Breast epithelium (tissue), 4 donors: ENCODE data around the gene STK4. TPM values are rescaled to one million over a fixed set of nuclear protein-coding genes. Genes with fewer than 3 reads are reported as not detected.

Experiments
- DNase-seq, 2 donors: peaks; one replicate each; pipeline ENCODE4 v3.0.0-alpha.2; 2019; ENCODE audit warnings: low spot score in 2 of 2
- H3K27ac ChIP-seq, 2 donors: fragments of 200-600 bp; sonication (generic) in 1 of 2; one replicate each; pipeline ENCODE4 v1.5.1; 2016 to 2019; ENCODE audit warnings: mild to moderate bottlenecking in 1 of 2
- H3K27me3 ChIP-seq, 2 donors: fragments of 200-600 bp; sonication (generic) in 1 of 2; one replicate each; pipeline versions ENCODE4 v1.5.1 to v1.6.0; 2017 to 2019; ENCODE audit warnings: control low read depth in 1 of 2, mild to moderate bottlenecking in 1 of 2
- H3K36me3 ChIP-seq: fragments of 200-600 bp; one replicate; pipeline ENCODE4 v1.5.1; 2019
- H3K4me1 ChIP-seq, 2 donors: fragments of 200-600 bp; sonication (generic); one replicate each; pipeline ENCODE4 v1.5.1; 2016 to 2019; ENCODE audit warnings: control low read depth in 1 of 2
- H3K4me3 ChIP-seq, 3 donors: fragments of 200-600 bp; sonication (generic); 1 replicate in 2 of 3; 2 replicates in 1 of 3; pipeline ENCODE4 v1.5.1; 2016 to 2019; ENCODE audit warnings: mild to moderate bottlenecking in 3 of 3, moderate library complexity in 2 of 3
- H3K9me3 ChIP-seq, 2 donors: fragments of 200-600 bp; sonication (generic) in 1 of 2; one replicate each; pipeline ENCODE4 v1.5.1; 2016 to 2019; ENCODE audit warnings: control low read depth in 1 of 2
- POLR2A ChIP-seq: fragments of 450-650 bp; IDR thresholded peaks from one replicate; pipeline ENCODE4 v1.6.1; 2016; ENCODE audit warnings: antibody characterized with exemption, mild to moderate bottlenecking, moderate library complexity
- POLR2AphosphoS5 ChIP-seq, 3 donors: sonication (generic); formaldehyde crosslinking; IDR thresholded peaks; one replicate each; pipeline ENCODE4 v1.6.1; 2017; ENCODE audit warnings: antibody characterized with exemption in 3 of 3
- intact Hi-C: fragments of 100-400 bp; cut with DNase I; formaldehyde crosslinking; loops from one replicate; pipeline ENCODE4 v1.15.1; 2023; ENCODE audit warnings: low total_unique reads
- total RNA-seq, 3 donors: library from RNA; depleted of rRNA; stranded (reverse); fragments of >200 nt; gene quantifications; one replicate each; pipeline ENCODE4 v1.1.0, GENCODE V29; 2016
- TF ChIP-seq, protein P1 (sequence below), 3 donors: fragments of 450-650 bp; IDR thresholded peaks; one replicate each; pipeline ENCODE4 v1.5.1; 2016 to 2017; ENCODE audit warnings: antibody characterized with exemption in 3 of 3, mild to moderate bottlenecking in 3 of 3, moderate library complexity in 3 of 3

STK4 gene
- total RNA-seq, 3 donors from 2014 or later: 33.1 to 35.3 (median 34.7) TPM

DNA sequence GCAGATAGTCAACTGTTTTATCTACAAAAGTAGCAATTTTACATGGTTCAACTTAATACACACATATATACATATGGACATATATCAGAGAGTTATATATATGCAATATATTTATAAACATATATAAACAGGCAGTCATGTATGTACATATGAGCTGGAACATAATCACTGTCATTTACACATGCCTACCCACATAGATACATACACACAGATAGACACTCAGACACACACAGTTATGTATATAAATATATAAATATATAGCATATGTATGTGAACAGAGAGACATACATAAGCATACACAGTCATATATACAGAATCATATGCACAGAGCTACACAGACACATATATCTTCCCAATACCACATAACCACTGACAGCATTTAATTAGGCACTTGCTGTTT lies 146.4 kb downstream of the STK4 start:
- Histone ChIP-seq H3K4me3 (no peak overlapping the region), H3K4me1 (no peaks in the 10 kb centered on the region), H3K36me3 (no peaks in the 10 kb centered on the region), H3K27ac (no peak overlapping the region), H3K27me3 (no peaks in the 10 kb centered on the region), H3K9me3 (no peaks in the 10 kb centered on the region)
- intact Hi-C loops: no loop called here
- no peak for TF ChIP-seq POLR2AphosphoS5 (IDR thresholded peaks at IDR 0.05)
- TF ChIP-seq, protein P1, sequence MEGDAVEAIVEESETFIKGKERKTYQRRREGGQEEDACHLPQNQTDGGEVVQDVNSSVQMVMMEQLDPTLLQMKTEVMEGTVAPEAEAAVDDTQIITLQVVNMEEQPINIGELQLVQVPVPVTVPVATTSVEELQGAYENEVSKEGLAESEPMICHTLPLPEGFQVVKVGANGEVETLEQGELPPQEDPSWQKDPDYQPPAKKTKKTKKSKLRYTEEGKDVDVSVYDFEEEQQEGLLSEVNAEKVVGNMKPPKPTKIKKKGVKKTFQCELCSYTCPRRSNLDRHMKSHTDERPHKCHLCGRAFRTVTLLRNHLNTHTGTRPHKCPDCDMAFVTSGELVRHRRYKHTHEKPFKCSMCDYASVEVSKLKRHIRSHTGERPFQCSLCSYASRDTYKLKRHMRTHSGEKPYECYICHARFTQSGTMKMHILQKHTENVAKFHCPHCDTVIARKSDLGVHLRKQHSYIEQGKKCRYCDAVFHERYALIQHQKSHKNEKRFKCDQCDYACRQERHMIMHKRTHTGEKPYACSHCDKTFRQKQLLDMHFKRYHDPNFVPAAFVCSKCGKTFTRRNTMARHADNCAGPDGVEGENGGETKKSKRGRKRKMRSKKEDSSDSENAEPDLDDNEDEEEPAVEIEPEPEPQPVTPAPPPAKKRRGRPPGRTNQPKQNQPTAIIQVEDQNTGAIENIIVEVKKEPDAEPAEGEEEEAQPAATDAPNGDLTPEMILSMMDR (IDR thresholded peaks at IDR 0.05): no peak
- no peak for DNase-seq

DNA sequence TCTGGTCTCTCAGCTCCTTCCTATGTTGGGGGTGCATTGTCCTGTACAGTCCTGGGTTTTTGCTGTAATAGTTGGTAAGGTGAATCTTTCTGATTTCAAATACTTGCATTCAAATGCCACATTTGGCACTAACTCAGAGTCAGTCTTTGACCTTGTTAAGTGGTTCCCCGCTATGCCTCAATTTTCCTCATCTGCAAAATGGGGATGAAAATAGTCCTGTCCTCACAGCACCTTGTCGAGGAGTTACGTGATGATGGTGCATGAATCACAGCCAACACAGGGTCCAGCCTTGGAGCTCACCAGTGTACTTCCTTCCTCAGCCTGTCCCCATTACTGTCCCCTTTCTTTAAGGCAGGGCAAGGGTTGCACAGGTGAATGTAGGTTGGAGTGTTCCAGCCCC lies 147.6 kb downstream of the STK4 start:
- Histone ChIP-seq H3K36me3 (no peaks in the 10 kb centered on the region), H3K27me3 (no peaks in the 10 kb centered on the region)
- intact Hi-C loops: no loop called here

DNA sequence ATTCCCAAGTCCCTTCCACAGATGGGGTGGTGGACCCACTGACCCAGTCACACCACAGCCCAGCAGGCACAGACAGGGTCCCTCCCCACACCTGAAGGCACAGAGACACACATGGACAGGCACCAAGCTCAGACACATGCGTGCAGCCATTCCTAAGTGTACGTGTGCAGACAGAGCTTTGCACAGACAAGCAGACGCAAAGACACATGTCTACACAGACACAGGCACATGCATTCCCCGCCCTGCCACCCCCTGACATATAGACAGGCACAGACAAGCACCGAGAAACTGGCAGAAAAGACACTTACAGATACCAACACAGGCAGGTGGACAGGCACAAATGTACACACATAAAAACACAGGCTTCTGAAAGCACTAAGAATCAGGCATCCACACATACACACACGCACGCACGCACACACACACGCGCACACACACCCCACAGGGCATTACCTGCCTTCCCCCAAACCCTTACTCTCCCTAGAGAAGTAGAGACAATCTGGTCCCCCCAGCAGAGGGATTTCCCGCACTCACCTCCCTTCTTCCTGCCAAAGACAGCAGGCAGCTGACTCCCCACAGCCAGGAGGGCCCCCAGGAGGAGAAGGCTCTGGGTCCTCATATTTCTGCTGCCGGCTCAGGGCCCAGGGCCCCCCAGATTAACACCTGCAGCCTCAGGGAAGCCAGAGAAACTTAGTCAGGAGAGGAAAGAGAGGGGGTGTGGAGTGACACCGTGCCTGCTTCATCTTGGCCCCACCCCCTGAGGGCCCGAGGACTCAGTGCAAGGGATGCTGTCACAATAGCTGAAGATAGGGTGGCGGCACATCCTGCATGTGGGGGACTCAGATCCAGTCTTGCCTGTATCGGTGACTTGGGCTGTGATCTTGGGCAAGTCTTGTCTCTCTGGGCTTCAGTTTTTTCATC lies 148.4 kb downstream of the STK4 start, which contains the start of gene WFDC5:
TSS of gene WFDC5 (minus strand) at position 710 of the 921 bp plus-strand sequence. CDS start at position 619, 91 bp downstream.
- DNase-seq: no peak

More for the DNA sequence above, 147.6 kb downstream of the STK4 start:
- TF ChIP-seq POLR2A (no peak), POLR2AphosphoS5 (IDR thresholded peaks at IDR 0.05) (no peak)
- TF ChIP-seq, protein P1 (IDR thresholded peaks at IDR 0.05): no peak
- Histone ChIP-seq H3K4me3 (no peak overlapping the region), H3K4me1 (no peaks in the 10 kb centered on the region), H3K27ac (no peak overlapping the region), H3K9me3 (no peaks in the 10 kb centered on the region)
- no peak for DNase-seq

GRCh38 chr20:45115386-45115774 lies 149.1 kb downstream of the STK4 start:
- Histone ChIP-seq H3K36me3 (no peaks in the 10 kb centered on the region), H3K4me1 (no peaks in the 10 kb centered on the region), H3K27me3 (no peaks in the 10 kb centered on the region), H3K4me3 (no peak overlapping the region), H3K27ac (no peak overlapping the region), H3K9me3 (no peaks in the 10 kb centered on the region)
- TF ChIP-seq, protein P1 (IDR thresholded peaks at IDR 0.05): no peak
- TF ChIP-seq POLR2AphosphoS5 (IDR thresholded peaks at IDR 0.05) (no peak), POLR2A (no peak)
- no peak for DNase-seq
- intact Hi-C loops: no loop called here

More for the DNA sequence above, 148.4 kb downstream of the STK4 start, which contains the start of gene WFDC5:
- no peaks in the 10 kb centered on the region for H3K9me3 ChIP-seq
- no peak for TF ChIP-seq POLR2A
- TF ChIP-seq, protein P1 (IDR thresholded peaks at IDR 0.05): no peak
- H3K27me3 ChIP-seq: no peaks in the 10 kb centered on the region
- no peaks in the 10 kb centered on the region for H3K36me3 ChIP-seq
- no peak within 1 kb of the TSS for H3K27ac ChIP-seq
- intact Hi-C loops: no loop called here
- H3K4me1 ChIP-seq: no peaks in the 10 kb centered on the region
- no peak within 1 kb of the TSS for H3K4me3 ChIP-seq

GRCh38 chr20:45115829-45116228 lies 149.5 kb downstream of the STK4 start:
- H3K27ac ChIP-seq: no peak overlapping the region
- TF ChIP-seq POLR2AphosphoS5 (IDR thresholded peaks at IDR 0.05): no peak
- TF ChIP-seq, protein P1 (IDR thresholded peaks at IDR 0.05): no peak
- TF ChIP-seq POLR2A: no peak
- no peaks in the 10 kb centered on the region for H3K4me1 ChIP-seq
- intact Hi-C loops: no loop called here
- no peaks in the 10 kb centered on the region for H3K27me3 ChIP-seq
- H3K9me3 ChIP-seq: no peaks in the 10 kb centered on the region
- no peaks in the 10 kb centered on the region for H3K36me3 ChIP-seq
- no peak for DNase-seq
- no peak overlapping the region for H3K4me3 ChIP-seq
